ENCODE measurements around the gene FSD1L.

FSD1L gene

GRCh38 chr9:105421154-105421553 is 26.7 kb upstream of the FSD1L start:
- H3K4me3 ChIP-seq (ENCODE audit: low read depth, low read length) = no peak overlapping the region
- TF ChIP-seq, protein P1, sequence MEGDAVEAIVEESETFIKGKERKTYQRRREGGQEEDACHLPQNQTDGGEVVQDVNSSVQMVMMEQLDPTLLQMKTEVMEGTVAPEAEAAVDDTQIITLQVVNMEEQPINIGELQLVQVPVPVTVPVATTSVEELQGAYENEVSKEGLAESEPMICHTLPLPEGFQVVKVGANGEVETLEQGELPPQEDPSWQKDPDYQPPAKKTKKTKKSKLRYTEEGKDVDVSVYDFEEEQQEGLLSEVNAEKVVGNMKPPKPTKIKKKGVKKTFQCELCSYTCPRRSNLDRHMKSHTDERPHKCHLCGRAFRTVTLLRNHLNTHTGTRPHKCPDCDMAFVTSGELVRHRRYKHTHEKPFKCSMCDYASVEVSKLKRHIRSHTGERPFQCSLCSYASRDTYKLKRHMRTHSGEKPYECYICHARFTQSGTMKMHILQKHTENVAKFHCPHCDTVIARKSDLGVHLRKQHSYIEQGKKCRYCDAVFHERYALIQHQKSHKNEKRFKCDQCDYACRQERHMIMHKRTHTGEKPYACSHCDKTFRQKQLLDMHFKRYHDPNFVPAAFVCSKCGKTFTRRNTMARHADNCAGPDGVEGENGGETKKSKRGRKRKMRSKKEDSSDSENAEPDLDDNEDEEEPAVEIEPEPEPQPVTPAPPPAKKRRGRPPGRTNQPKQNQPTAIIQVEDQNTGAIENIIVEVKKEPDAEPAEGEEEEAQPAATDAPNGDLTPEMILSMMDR (IDR thresholded peaks at IDR 0.05; ENCODE audit: borderline replicate concordance, insufficient read depth, low read depth, low read length) = no peak

- TF ChIP-seq, protein P1 (IDR thresholded peaks at IDR 0.05; ENCODE audit: borderline replicate concordance, insufficient read depth, low read depth, low read length) = no peak
- no peak overlapping the region for H3K4me3 ChIP-seq (ENCODE audit: low read depth, low read length)
These were observed 26.0 kb upstream of the FSD1L start for GRCh38 chr9:105421864-105422263.

DNA sequence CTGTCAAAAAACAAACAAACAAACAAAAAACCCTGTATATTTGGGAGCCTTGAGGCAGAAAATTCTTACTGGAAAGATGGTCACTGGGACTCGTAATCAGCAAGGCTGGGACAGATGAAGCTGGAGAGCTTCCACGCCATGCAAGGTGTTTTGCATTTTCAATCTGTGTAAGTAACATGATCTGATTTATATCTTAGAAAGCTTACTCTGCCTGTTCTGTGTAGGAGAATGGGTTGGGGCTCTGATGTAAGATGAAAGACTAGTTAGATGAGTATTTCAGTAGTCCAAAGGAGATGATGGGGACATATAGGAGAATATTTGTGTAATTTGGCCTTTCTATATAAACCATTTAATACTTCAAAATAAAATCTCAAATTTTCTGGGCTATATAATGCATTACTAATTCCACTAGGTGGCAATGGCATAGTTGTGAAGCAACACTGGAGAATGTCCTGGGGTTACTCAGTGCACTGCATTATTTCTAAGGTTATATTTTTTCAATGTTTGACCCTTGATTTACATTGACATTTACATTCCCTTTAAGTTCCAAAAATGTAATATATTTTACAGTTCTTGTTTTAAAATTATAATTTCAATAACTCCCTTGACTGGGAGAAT is 21.9 kb upstream of the FSD1L start:
- H3K4me3 ChIP-seq (ENCODE audit: low read depth, low read length) = no peak overlapping the region
- TF ChIP-seq, protein P1 (IDR thresholded peaks at IDR 0.05; ENCODE audit: borderline replicate concordance, insufficient read depth, low read depth, low read length) = peak; percentile 30; the same call in 1 of the 2 replicates

DNA sequence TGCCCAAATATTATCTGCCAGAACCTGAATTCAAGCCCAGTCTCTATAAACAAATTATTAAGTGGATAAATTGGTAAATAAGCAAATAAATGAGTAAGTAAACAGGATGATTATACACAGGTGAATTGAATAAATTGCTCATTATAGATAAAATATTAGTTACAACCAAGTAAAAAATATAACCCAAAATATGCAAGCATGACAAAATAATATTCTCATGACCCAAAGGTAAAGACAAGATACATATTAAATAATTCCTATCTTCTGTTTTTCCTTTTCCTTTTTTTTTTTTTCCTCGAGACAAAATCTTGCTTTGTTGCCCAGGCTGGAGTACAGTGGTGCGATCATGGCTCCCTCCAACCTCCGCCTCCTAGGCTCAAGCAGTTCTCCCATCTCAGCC is 21.2 kb upstream of the FSD1L start:
- TF ChIP-seq, protein P1 (IDR thresholded peaks at IDR 0.05; ENCODE audit: borderline replicate concordance, insufficient read depth, low read depth, low read length) = no peak
- H3K4me3 ChIP-seq (ENCODE audit: low read depth, low read length) = no peak overlapping the region

DNA sequence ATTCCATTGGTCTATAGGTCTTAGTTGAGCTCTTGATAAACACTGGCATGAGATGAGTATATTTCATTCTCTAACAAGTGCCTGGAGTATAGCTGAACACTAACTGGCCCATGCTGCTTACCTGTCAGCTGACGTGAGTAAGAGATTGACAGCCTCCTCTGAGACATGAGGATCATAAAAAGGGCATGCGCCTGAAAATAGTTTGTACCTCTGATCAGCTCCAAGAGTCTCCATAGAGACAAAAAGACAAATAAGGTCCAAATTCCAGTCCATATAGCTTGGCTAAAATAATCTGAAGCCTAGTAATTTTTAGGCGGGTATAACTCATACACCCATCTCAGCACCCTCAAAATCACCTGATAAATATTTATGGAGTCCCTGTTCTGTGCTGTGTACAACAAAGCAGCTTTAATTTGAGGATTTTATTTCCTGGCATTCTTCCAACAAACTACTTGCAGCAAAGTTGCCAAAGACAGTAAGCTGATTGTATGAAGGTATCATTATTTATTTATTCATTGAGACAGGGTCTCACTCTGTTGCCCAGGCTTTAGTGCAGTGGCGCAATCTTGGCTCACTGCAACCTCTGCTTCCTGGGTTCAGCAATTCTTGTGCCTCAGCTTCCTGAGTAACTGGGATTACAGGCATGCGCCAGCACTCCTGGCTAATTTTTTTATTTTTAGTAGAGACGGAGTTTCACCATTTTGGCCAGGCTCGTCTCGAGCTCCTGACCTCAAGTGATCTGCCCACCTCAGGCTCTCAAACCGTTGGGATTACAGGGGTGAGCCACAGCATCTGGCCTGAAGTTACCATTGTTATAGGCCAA is 16.2 kb upstream of the FSD1L start:
- H3K4me3 ChIP-seq (ENCODE audit: low read depth, low read length) = no peak overlapping the region
- TF ChIP-seq, protein P1 (IDR thresholded peaks at IDR 0.05; ENCODE audit: borderline replicate concordance, insufficient read depth, low read depth, low read length) = no peak

DNA sequence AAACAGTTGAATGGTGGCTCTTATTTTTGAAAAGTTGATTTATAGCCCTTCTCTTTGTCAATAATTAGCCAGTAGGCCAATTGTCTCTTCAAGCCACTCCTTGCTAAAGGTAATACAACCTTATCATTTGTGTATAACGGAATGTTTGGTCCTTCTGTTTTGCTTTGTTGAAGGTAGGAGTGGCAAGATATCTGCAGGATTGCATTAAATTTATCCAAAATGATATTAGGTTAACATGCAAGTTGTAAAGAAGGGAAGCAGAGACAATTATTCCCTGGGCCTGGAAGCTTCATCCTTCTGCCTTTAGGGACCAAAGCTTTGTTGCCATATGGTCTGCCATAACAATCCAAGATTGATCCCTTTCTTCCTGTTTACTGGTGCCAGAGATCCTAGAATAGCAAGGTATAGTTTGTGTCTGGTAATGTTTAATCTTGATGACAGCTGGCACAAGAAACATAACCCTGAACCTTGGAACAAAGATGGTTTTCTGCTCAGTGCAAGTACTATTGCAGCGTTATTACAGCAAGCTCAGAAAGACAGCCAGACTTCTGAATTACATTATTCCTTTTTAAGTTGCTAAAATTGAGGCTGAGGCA is 15.5 kb upstream of the FSD1L start:
- no peak overlapping the region for H3K4me3 ChIP-seq (ENCODE audit: low read depth, low read length)
- TF ChIP-seq, protein P1 (IDR thresholded peaks at IDR 0.05; ENCODE audit: borderline replicate concordance, insufficient read depth, low read depth, low read length) = no peak
